K562 (cell line): ENCODE data around the gene LMO7. TPM values are rescaled to one million over a fixed set of nuclear protein-coding genes. Genes with fewer than 3 reads are reported as not detected.
A peak's percentile ranks its signal among the peaks of the same experiment; 100 is the strongest.

Experiments used
- ARID2 ChIP-seq: fragments of 450-650 bp; IDR thresholded peaks from 2 replicates; pipeline ENCODE4 v1.6.1; 2017; ENCODE audit warnings: antibody characterized with exemption, mild to moderate bottlenecking
- ATF7 ChIP-seq: fragments of 450-650 bp; IDR thresholded peaks from 2 replicates; pipeline ENCODE4 v1.7.1; 2014; ENCODE audit warnings: mild to moderate bottlenecking, moderate library complexity
- CBX8 ChIP-seq: fragments of 200-600 bp; sonication (generic); IDR thresholded peaks from 2 replicates; pipeline ENCODE4 v1.6.1; 2012; ENCODE audit warnings: borderline replicate concordance, mixed run types, low read depth, mild to moderate bottlenecking, moderate library complexity, mixed read lengths, low read length, control low read depth, inconsistent platforms; ENCODE audit not compliant: poor library complexity, severe bottlenecking; ENCODE audit errors: extremely low read depth
- CC2D1A ChIP-seq: fragments of 450-650 bp; IDR thresholded peaks from 2 replicates; pipeline ENCODE4 v1.6.1; 2017; ENCODE audit warnings: mild to moderate bottlenecking
- CXXC5 ChIP-seq: fragments of 250-450 bp; sonication (Bioruptor Pico); IDR thresholded peaks from 2 replicates; pipeline ENCODE4 v1.8.0; 2022; ENCODE audit warnings: inconsistent platforms, mild to moderate bottlenecking, moderate library complexity
- FOXK2 ChIP-seq, 2 experiments: fragments of 450-650 bp; IDR thresholded peaks in 1 of 2; conservative IDR thresholded peaks in 1 of 2; 2 replicates each; pipeline ENCODE4 v1.6.1; 2016; ENCODE audit warnings: low read depth in 2 of 2, mild to moderate bottlenecking in 1 of 2
- GABPA ChIP-seq: fragments of 200-800 bp; sonication (Bioruptor generic); conservative IDR thresholded peaks from 2 replicates; pipeline ENCODE4 v1.6.1; 2016; ENCODE audit warnings: low read depth, missing genetic modification characterization, missing compliant biosample characterization
- HDAC3 ChIP-seq: fragments of 450-650 bp; IDR thresholded peaks from 2 replicates; pipeline ENCODE4 v1.6.1; 2018; ENCODE audit warnings: borderline replicate concordance, mild to moderate bottlenecking, moderate library complexity; ENCODE audit not compliant: partially characterized antibody
- LCOR ChIP-seq: sonication (generic); formaldehyde crosslinking; IDR thresholded peaks from 2 replicates; pipeline ENCODE4 v1.8.0; 2022; ENCODE audit warnings: mild to moderate bottlenecking, missing genetic modification reagents
- MCM7 ChIP-seq, 2 experiments: fragments of 450-650 bp; IDR thresholded peaks; 2 replicates each; pipeline ENCODE4 v1.6.1; 2016 to 2018
- PHF21A ChIP-seq: fragments of 450-650 bp; IDR thresholded peaks from 2 replicates; pipeline ENCODE4 v1.6.1; 2017; ENCODE audit warnings: low read depth, borderline replicate concordance
- RBBP5 ChIP-seq: fragments of 200-600 bp; sonication (generic); IDR thresholded peaks from 2 replicates; pipeline ENCODE4 v1.6.1; 2012; ENCODE audit warnings: borderline replicate concordance, mild to moderate bottlenecking, low read length, control low read depth, inconsistent platforms; ENCODE audit not compliant: insufficient read depth, poor library complexity, severe bottlenecking
- SLC30A9 ChIP-seq: fragments of 250-450 bp; sonication (Bioruptor Pico); IDR thresholded peaks from 2 replicates; pipeline ENCODE4 v1.8.0; 2022; ENCODE audit warnings: mild to moderate bottlenecking, moderate library complexity
- SNRNP70 ChIP-seq: fragments of 200-400 bp; formaldehyde crosslinking; optimal IDR thresholded peaks from 2 replicates; pipeline ENCODE3; 2017; ENCODE audit warnings: low read depth, low read length
- SRSF7 ChIP-seq: fragments of 200-400 bp; formaldehyde crosslinking; optimal IDR thresholded peaks from 2 replicates; pipeline ENCODE3; 2017; ENCODE audit warnings: mild to moderate bottlenecking, low read depth, low read length
- STAG1 ChIP-seq: sonication (generic); formaldehyde crosslinking; IDR thresholded peaks from 2 replicates; pipeline ENCODE4 v1.5.0; 2020; ENCODE audit warnings: missing genetic modification reagents, borderline replicate concordance
- STAT5B ChIP-seq: fragments of 250-450 bp; sonication (Bioruptor Pico); IDR thresholded peaks from 2 replicates; pipeline ENCODE4 v1.8.0; 2021; ENCODE audit warnings: mild to moderate bottlenecking, inconsistent platforms
- TCF7 ChIP-seq: sonication (generic); IDR thresholded peaks from 2 replicates; pipeline ENCODE4 v1.6.1; 2016; ENCODE audit warnings: antibody characterized with exemption, borderline replicate concordance
- TCFL5 ChIP-seq: fragments of 250-450 bp; sonication (Bioruptor Pico); conservative IDR thresholded peaks from 2 replicates; pipeline ENCODE4 v1.6.1; 2021; ENCODE audit warnings: mild to moderate bottlenecking, moderate library complexity, matching md5 sums
- TSC22D4 ChIP-seq: fragments of 450-650 bp; IDR thresholded peaks from 2 replicates; pipeline ENCODE4 v1.6.1; 2016; ENCODE audit warnings: missing genetic modification characterization, missing biosample characterization, control low read depth
- ZFP30 ChIP-seq: fragments of 250-450 bp; sonication (Bioruptor Pico); IDR thresholded peaks from 2 replicates; pipeline ENCODE4 v1.8.0; 2022; ENCODE audit warnings: moderate library complexity, mild to moderate bottlenecking, inconsistent platforms, borderline replicate concordance
- ZNF133 ChIP-seq: fragments of 250-450 bp; sonication (Bioruptor Pico); IDR thresholded peaks from 2 replicates; pipeline ENCODE4 v1.4.0; 2020; ENCODE audit warnings: mild to moderate bottlenecking
- ZNF354B ChIP-seq: fragments of 250-450 bp; sonication (Bioruptor Pico); IDR thresholded peaks from 2 replicates; pipeline ENCODE4 v1.4.0; 2020
- ZNF408 ChIP-seq: fragments of 250-450 bp; sonication (Bioruptor Pico); IDR thresholded peaks from 2 replicates; pipeline ENCODE4 v1.4.0; 2020; ENCODE audit warnings: low read depth, mild to moderate bottlenecking, moderate library complexity
- polyA plus RNA-seq, 8 experiments: library from polyadenylated mRNA; depleted of rRNA in 4 of 8; stranded (reverse) in 5 of 8; unstranded in 3 of 8; fragments of >200 nt; fragmentation: Nextera tagmentation in 2 of 8; fragmentation: Illumina TruSeq in 1 of 8; extraction: Ambion mirVana in 2 of 8; extraction: Trizol in 1 of 8; gene quantifications; 2 replicates each; pipeline versions ENCODE4 v1.2.1 to v1.2.3, GENCODE V29; 2011 to 2014; ENCODE audit warnings: inconsistent platforms in 1 of 8, missing spikeins in 1 of 8
- total RNA-seq, 7 experiments: library from RNA; depleted of rRNA in 6 of 7; stranded (reverse); fragments of >200 nt in 6 of 7; fragmentation: Illumina TruSeq in 2 of 7; extraction: Trizol in 2 of 7; gene quantifications; 2 replicates each; pipeline versions ENCODE4 v1.2.1 to v1.2.3, GENCODE V29; 2011 to 2021; ENCODE audit warnings: low replicate concordance in 1 of 7
- TF ChIP-seq, protein P1 (sequence below): IDR thresholded peaks from 2 replicates; pipeline ENCODE4 v1.6.1; 2012; ENCODE audit warnings: low read depth, low read length, improper control_type of control experiment, borderline replicate concordance
- TF ChIP-seq, protein P2 (sequence below): fragments of 250-450 bp; sonication (Bioruptor Pico); IDR thresholded peaks from 2 replicates; pipeline ENCODE4 v1.4.0; 2020

The LMO7 gene
- total and polyA plus RNA-seq, 9 of the 15 experiments (the other 6 are each of a cell fraction or from before 2014, with no cell fraction given), result 0.42 to 4.3 (median 1.7) TPM

DNA sequence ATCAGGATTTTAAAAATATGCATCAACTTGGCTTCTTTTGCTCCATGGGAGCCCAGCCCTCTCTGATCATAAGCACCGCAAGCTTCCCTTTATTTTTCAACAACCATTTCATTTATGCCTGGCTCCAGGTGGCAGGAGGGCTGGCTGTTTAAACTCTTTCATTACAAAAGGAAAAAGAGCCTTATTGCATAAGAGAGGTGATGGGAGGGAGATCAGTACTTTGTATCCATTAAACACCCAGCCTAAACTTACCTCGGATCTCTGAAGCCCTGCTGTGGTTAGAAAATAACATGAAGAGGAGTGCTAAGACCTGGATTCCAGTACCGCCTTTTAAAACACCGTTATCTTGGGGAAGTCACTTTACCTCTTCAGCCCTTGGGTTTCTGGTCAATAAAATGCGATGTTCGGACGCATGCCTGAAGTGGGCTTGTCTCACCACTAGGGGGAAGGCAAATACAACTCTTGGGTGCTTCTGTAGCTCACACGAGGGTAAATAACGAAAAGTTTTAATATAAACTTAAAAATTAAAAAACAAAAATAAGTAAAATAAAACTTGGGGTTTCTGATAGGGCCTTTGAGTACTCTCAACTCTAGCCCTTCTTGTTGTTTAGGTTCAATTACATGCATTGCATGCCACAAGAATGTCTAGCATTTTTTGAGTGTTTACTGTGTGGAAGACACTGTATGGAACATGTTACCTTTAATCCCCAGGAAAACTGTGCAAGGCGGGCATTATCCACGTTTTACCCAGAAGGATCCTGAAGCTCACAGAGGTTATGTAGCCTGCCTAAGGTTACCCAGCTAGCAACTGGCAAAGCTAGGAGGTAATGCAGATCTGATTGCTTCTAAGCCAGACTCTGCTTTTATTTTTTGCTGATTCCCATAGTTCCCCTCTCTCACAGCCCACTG lies 240.3 kb downstream of the LMO7 start (continued):
- TF ChIP-seq TSC22D4 (tag) (no peak), ARID2 (0 out of 2 replicates have a peak, but pooled peaks have one; percentile 52), PHF21A (no peak), CXXC5 (no peak), SRSF7 (no peak), TCF7 (no peak), ATF7 (no peak), ZNF354B (CRISPR knock-in tag) (no peak), ZFP30 (CRISPR knock-in tag) (no peak), SLC30A9 (CRISPR knock-in tag) (no peak), GABPA (no peak), ZNF408 (CRISPR knock-in tag) (no peak), ZNF133 (CRISPR knock-in tag) (no peak), FOXK2 (conservative IDR thresholded peaks at IDR 0.05 in 1 of 2, IDR thresholded peaks at IDR 0.05 in 1 of 2; ENCODE audit: low read depth in 2 of 2) (0 out of 4 replicates have a peak, but pooled peaks of 1 of the 2 experiments have one; percentile 32), RBBP5 (no peak), STAT5B (CRISPR knock-in tag) (no peak), HDAC3 (no peak), CC2D1A (0 out of 2 replicates have a peak, but pooled peaks have one; percentile 24), LCOR (no peak), STAG1 (CRISPR knock-in tag) (peak; percentile 37; the same call in 1 of the 2 replicates), CBX8 (no peak), TCFL5 (CRISPR knock-in tag) (no peak), MCM7 (IDR thresholded peaks at IDR 0.05) (no peak), SNRNP70 (no peak)
- TF ChIP-seq, protein P1, sequence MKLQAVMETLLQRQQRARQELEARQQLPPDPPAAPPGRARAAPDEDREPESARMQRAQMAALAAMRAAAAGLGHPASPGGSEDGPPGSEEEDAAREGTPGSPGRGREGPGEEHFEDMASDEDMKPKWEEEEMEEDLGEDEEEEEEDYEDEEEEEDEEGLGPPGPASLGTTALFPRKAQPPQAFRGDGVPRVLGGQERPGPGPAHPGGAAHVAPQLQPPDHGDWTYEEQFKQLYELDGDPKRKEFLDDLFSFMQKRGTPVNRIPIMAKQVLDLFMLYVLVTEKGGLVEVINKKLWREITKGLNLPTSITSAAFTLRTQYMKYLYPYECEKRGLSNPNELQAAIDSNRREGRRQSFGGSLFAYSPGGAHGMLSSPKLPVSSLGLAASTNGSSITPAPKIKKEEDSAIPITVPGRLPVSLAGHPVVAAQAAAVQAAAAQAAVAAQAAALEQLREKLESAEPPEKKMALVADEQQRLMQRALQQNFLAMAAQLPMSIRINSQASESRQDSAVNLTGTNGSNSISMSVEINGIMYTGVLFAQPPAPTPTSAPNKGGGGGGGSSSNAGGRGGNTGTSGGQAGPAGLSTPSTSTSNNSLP, result 0 out of 2 replicates have a peak, but pooled peaks have one; percentile 23
- TF ChIP-seq, protein P2, sequence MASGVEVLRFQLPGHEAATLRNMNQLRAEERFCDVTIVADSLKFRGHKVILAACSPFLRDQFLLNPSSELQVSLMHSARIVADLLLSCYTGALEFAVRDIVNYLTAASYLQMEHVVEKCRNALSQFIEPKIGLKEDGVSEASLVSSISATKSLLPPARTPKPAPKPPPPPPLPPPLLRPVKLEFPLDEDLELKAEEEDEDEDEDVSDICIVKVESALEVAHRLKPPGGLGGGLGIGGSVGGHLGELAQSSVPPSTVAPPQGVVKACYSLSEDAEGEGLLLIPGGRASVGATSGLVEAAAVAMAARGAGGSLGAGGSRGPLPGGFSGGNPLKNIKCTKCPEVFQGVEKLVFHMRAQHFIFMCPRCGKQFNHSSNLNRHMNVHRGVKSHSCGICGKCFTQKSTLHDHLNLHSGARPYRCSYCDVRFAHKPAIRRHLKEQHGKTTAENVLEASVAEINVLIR, result no peak
